ENCODE results near the gene PPP1R16B.

Gene PPP1R16B

DNA sequence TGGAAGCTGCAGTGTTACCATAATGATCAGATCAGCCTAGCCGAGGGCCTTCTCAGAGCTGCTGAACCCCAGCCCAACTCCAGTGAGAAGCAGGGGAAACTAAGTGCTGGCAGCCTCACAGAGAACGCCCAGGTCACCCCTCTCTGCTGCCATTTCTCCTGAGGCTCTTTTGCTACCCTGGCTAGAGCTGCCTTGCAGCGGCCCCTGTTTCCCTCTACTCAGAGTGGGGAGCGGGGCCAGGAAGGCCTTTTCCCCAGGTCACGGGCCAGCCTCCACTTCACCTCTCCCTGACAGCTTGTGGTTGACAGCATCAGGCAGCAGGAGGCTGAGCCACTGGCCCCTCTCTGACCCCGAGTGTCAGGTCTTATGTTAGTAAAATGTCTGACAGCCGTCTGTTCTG lies 34.5 kb upstream of the PPP1R16B start:
- H3K4me1 ChIP-seq (ENCODE audit: control insufficient read depth in 1 of 2, insufficient read depth in 1 of 2, low read depth in 1 of 2, low read length in 1 of 2), result peaks cover 0 to 5% of the 10 kb centered on the region in 2 experiments
- no peak overlapping the region for H3K4me3 ChIP-seq (ENCODE audit: low read depth in 1 of 2, low read length in 1 of 2)
- no peaks in the 10 kb centered on the region for H3K9me3 ChIP-seq
- TF ChIP-seq, protein P1, sequence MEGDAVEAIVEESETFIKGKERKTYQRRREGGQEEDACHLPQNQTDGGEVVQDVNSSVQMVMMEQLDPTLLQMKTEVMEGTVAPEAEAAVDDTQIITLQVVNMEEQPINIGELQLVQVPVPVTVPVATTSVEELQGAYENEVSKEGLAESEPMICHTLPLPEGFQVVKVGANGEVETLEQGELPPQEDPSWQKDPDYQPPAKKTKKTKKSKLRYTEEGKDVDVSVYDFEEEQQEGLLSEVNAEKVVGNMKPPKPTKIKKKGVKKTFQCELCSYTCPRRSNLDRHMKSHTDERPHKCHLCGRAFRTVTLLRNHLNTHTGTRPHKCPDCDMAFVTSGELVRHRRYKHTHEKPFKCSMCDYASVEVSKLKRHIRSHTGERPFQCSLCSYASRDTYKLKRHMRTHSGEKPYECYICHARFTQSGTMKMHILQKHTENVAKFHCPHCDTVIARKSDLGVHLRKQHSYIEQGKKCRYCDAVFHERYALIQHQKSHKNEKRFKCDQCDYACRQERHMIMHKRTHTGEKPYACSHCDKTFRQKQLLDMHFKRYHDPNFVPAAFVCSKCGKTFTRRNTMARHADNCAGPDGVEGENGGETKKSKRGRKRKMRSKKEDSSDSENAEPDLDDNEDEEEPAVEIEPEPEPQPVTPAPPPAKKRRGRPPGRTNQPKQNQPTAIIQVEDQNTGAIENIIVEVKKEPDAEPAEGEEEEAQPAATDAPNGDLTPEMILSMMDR (IDR thresholded peaks at IDR 0.05), result no peak
- H3K36me3 ChIP-seq, result peaks cover 54% of the 10 kb centered on the region
- no peak overlapping the region for H3K27ac ChIP-seq
- H3K27me3 ChIP-seq, result no peaks in the 10 kb centered on the region

DNA sequence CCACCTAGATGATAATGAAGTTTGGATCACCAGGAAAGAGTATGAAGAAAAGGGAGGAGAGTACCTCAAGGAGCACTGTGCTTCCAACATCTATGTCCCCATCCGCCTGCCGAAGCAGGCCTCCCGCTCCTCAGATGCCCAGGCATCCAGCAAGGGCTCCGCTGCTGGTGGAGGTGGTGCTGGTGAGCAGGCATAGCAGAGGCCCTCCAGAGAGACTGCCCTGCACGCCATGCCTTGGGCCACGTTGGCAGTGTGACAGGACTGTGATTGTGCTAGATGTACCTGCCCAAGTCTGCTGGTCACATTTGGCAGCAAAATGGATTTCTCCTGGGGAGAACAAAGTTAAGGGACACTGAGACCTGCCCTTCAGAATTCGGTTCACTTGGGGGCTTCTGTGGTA lies 33.9 kb upstream of the PPP1R16B start:
- no peaks in the 10 kb centered on the region for H3K9me3 ChIP-seq
- H3K27me3 ChIP-seq, result no peaks in the 10 kb centered on the region
- peaks cover 0 to 5% of the 10 kb centered on the region in 2 experiments for H3K4me1 ChIP-seq (ENCODE audit: control insufficient read depth in 1 of 2, insufficient read depth in 1 of 2, low read depth in 1 of 2, low read length in 1 of 2)
- H3K4me3 ChIP-seq (ENCODE audit: low read depth in 1 of 2, low read length in 1 of 2), result no peak overlapping the region
- no peak overlapping the region for H3K27ac ChIP-seq
- TF ChIP-seq, protein P1 (IDR thresholded peaks at IDR 0.05), result no peak
- H3K36me3 ChIP-seq, result peaks cover 49% of the 10 kb centered on the region

DNA sequence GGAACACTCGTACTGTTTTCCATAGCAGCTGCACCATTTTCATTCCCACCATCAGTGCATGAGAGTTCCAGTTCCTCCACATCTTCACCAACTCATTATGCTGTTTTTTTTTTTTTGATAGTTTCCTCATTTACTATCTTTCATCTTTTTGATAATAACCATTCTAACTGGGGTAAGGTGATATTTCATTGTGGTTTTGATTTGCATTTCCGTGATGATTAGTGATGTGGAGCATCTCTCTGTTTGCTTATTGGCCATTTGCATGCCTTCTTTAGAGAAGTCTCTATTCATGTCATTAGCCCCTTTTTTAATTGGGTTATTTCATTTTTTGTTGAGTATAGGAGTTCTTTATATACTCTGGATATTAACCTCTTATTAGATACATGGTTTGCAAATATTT lies 31.3 kb upstream of the PPP1R16B start:
- TF ChIP-seq, protein P1 (IDR thresholded peaks at IDR 0.05), result no peak
- peaks cover 0 to 5% of the 10 kb centered on the region in 2 experiments for H3K4me1 ChIP-seq (ENCODE audit: control insufficient read depth in 1 of 2, insufficient read depth in 1 of 2, low read depth in 1 of 2, low read length in 1 of 2)
- H3K9me3 ChIP-seq, result no peaks in the 10 kb centered on the region
- no peak overlapping the region for H3K27ac ChIP-seq
- no peaks in the 10 kb centered on the region for H3K27me3 ChIP-seq
- H3K36me3 ChIP-seq, result peaks cover 32% of the 10 kb centered on the region
- no peak overlapping the region for H3K4me3 ChIP-seq (ENCODE audit: low read depth in 1 of 2, low read length in 1 of 2)

DNA sequence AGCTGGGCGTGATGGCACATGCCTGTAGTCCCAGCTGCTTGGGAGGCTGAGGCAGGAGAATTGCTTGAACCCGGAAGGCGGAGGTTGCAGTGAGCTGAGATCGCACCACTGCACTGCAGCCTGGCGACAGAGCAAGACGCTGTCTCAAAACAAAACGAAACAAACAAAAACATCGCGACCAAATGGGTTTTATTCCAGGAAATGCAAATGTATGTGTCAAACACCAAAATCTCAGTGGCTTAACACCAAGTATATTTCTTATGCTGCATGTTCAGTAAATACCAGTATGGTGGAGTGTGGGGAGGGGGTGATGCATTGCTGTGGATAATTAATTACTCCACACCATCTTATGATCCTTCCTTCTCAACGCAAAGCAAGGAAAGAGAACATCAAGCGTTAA lies 29.1 kb upstream of the PPP1R16B start:
- Histone ChIP-seq H3K4me1 (ENCODE audit: control insufficient read depth in 1 of 2, insufficient read depth in 1 of 2, low read depth in 1 of 2, low read length in 1 of 2) (peaks cover 0 to 5% of the 10 kb centered on the region in 2 experiments), H3K27me3 (no peaks in the 10 kb centered on the region), H3K4me3 (ENCODE audit: low read depth in 1 of 2, low read length in 1 of 2) (no peak overlapping the region), H3K36me3 (peaks cover 15% of the 10 kb centered on the region), H3K9me3 (no peaks in the 10 kb centered on the region), H3K27ac (no peak overlapping the region)
- TF ChIP-seq, protein P1 (IDR thresholded peaks at IDR 0.05), result no peak

- no peaks in the 10 kb centered on the region for H3K4me1 ChIP-seq (ENCODE audit: control insufficient read depth in 1 of 2, insufficient read depth in 1 of 2, low read depth in 1 of 2, low read length in 1 of 2)
- no peaks in the 10 kb centered on the region for H3K27me3 ChIP-seq
- H3K4me3 ChIP-seq (ENCODE audit: low read depth in 1 of 2, low read length in 1 of 2), result no peak overlapping the region
- H3K9me3 ChIP-seq, result no peaks in the 10 kb centered on the region
- TF ChIP-seq, protein P1 (IDR thresholded peaks at IDR 0.05), result no peak
- H3K36me3 ChIP-seq, result no peaks in the 10 kb centered on the region
- H3K27ac ChIP-seq, result no peak overlapping the region
Observed at GRCh38 chr20:38779247-38780097, 26.0 kb upstream of the PPP1R16B start.

Data from neutrophil (primary cell).